GM12878 (cell line): ENCODE data around the gene GPR89B. TPM values are rescaled to one million over a fixed set of nuclear protein-coding genes. Genes with fewer than 3 reads are reported as not detected.
A peak's percentile ranks its signal among the peaks of the same experiment; 100 is the strongest.
"Not testable (repeated sequence)": the region's sequence is repeated elsewhere in the genome, so short reads cannot be mapped to it uniquely, and the experiment has no call there.

Source experiments
- ATAC-seq: fragments of 200-7000 bp; cut with Tn5 transposase; 3 replicates; pipeline ENCODE4 v1.9.1; 2020; ENCODE audit warnings: mild to moderate bottlenecking, moderate library complexity
- Bru-seq: library from RNA; stranded (reverse); fragments of 400-500 nt; gene quantifications from one replicate; lab custom pipeline; 2021; lab: Mats Ljungman, UMichigan
- BruChase-seq, 2 experiments: library from RNA; stranded (reverse); fragments of 400-500 nt; gene quantifications; one replicate each; lab custom pipeline; 2021; lab: Mats Ljungman, UMichigan
- BruUV-seq: library from RNA; stranded (reverse); fragments of 400-500 nt; replicated peaks from 2 replicates; lab custom pipeline; 2021; lab: Mats Ljungman, UMichigan
- CTCF ChIA-PET: fragments of 300-600 bp; sonication (Branson Sonifier 250); formaldehyde crosslinking; extraction: SDS; loops from one replicate; lab custom pipeline; 2021; ENCODE audit warnings: inconsistent platforms; lab: Yijun Ruan, JAX
- POLR2A ChIA-PET: fragments of 350-600 bp; formaldehyde crosslinking; extraction: SDS; loops from one replicate; lab custom pipeline; 2021; ENCODE audit warnings: inconsistent platforms; lab: Charles Lee
- RAD21 ChIA-PET: fragments of 300-600 bp; sonication (Branson Sonifier 250); formaldehyde crosslinking; loops from one replicate; lab custom pipeline; 2023; ENCODE audit warnings: antibody characterized with exemption; ENCODE audit not compliant: unreplicated experiment; lab: Charles Lee
- SMC1A ChIA-PET: fragments of 300-600 bp; sonication (Branson Sonifier 250); formaldehyde crosslinking; loops from one replicate; lab custom pipeline; 2023; ENCODE audit not compliant: unreplicated experiment, uncharacterized antibody; lab: Charles Lee
- DNase-seq: peaks from one replicate; pipeline ENCODE4 v3.0.0-alpha.2; 2011; ENCODE audit warnings: low read depth, low spot score
- FAIRE-seq: peaks from 3 replicates; lab custom pipeline; 2011; peaks lifted over from hg19 to GRCh38; lab: Jason Lieb, UNC
- H2AFZ ChIP-seq: 2 replicates; pipeline ENCODE4 v1.6.0; 2011; ENCODE audit warnings: low read depth, low read length, control low read depth; ENCODE audit not compliant: control insufficient read depth
- H3K27ac ChIP-seq: 2 replicates; pipeline ENCODE4 v1.5.1; 2011; ENCODE audit warnings: control low read depth; ENCODE audit not compliant: control insufficient read depth, insufficient read depth
- H3K27me3 ChIP-seq, 2 experiments: replicated peaks in 1 of 2; 2 replicates each; pipeline versions ENCODE4 v1.6.0 to v1.6.1; 2011; ENCODE audit warnings: low read length in 1 of 2; ENCODE audit not compliant: control insufficient read depth in 2 of 2, insufficient read depth in 2 of 2
- H3K36me3 ChIP-seq, 2 experiments: 2 replicates each; pipeline ENCODE4 v1.5.1; 2011; ENCODE audit warnings: low read length in 1 of 2; ENCODE audit not compliant: control insufficient read depth in 2 of 2, insufficient read depth in 2 of 2
- H3K4me1 ChIP-seq: 2 replicates; pipeline ENCODE4 v1.6.1; 2011; ENCODE audit warnings: mild to moderate bottlenecking, low read length, moderate library complexity, mixed read lengths; ENCODE audit not compliant: control insufficient read depth, insufficient read depth
- H3K4me2 ChIP-seq: 2 replicates; pipeline ENCODE4 v1.6.0; 2011; ENCODE audit warnings: control low read depth; ENCODE audit not compliant: control insufficient read depth, insufficient read depth
- H3K4me3 ChIP-seq: fragments of 200-600 bp; sonication (generic); 2 replicates; pipeline ENCODE4 v1.5.1; 2016
- H3K79me2 ChIP-seq: 2 replicates; pipeline ENCODE4 v1.6.0; 2011; ENCODE audit warnings: low read length; ENCODE audit not compliant: control insufficient read depth, insufficient read depth
- H3K9ac ChIP-seq: 2 replicates; pipeline ENCODE4 v1.8.0; 2011; ENCODE audit warnings: low read length, control low read depth, mixed read lengths; ENCODE audit not compliant: control insufficient read depth, insufficient read depth
- H3K9me3 ChIP-seq: replicated peaks from 3 replicates; pipeline ENCODE4 v1.5.1; 2011; ENCODE audit warnings: mild to moderate bottlenecking, low read length; ENCODE audit not compliant: control insufficient read depth, insufficient read depth
- H4K20me1 ChIP-seq: 2 replicates; pipeline ENCODE4 v1.6.0; 2011; ENCODE audit not compliant: control insufficient read depth, insufficient read depth
- BACH1 ChIP-seq: fragments of 450-650 bp; IDR thresholded peaks from 2 replicates; pipeline ENCODE4 v1.6.1; 2017; ENCODE audit warnings: mild to moderate bottlenecking, borderline replicate concordance
- BHLHE40 ChIP-seq, 2 experiments: fragments of 450-650 bp in 1 of 2; IDR thresholded peaks; 2 replicates each; pipeline ENCODE4 v1.6.1; 2011 to 2017; ENCODE audit warnings: low read depth in 2 of 2, borderline replicate concordance in 1 of 2, improper control_type of control experiment in 1 of 2, low read length in 1 of 2, mild to moderate bottlenecking in 1 of 2
- CBFB ChIP-seq: IDR thresholded peaks from 2 replicates; pipeline ENCODE4 v1.6.1; 2016; ENCODE audit warnings: antibody characterized with exemption, low read depth
- CREM ChIP-seq: IDR thresholded peaks from 2 replicates; pipeline ENCODE4 v1.6.1; 2014; ENCODE audit warnings: antibody characterized with exemption, low read depth
- NBN ChIP-seq: fragments of 450-650 bp; IDR thresholded peaks from 2 replicates; pipeline ENCODE4 v1.6.1; 2016
- NFYB ChIP-seq: IDR thresholded peaks from 2 replicates; pipeline ENCODE4 v1.6.1; 2011; ENCODE audit warnings: low read depth, mild to moderate bottlenecking, low read length, improper control_type of control experiment, moderate library complexity; ENCODE audit not compliant: insufficient read depth
- PML ChIP-seq: IDR thresholded peaks from 2 replicates; pipeline ENCODE4 v1.6.1; 2012; ENCODE audit warnings: low read length, inconsistent platforms
- POLR2A ChIP-seq: IDR thresholded peaks from 2 replicates; pipeline ENCODE4 v1.6.1; 2011; ENCODE audit warnings: low read depth, mild to moderate bottlenecking, low read length
- POLR2AphosphoS2 ChIP-seq: IDR thresholded peaks from 2 replicates; pipeline ENCODE4 v1.6.1; 2011; ENCODE audit warnings: low read depth, mild to moderate bottlenecking, low read length, improper control_type of control experiment, moderate library complexity
- POU2F2 ChIP-seq: IDR thresholded peaks from 3 replicates; pipeline ENCODE4 v1.6.1; 2011; ENCODE audit warnings: low read depth, mild to moderate bottlenecking, low read length, borderline replicate concordance
- RB1 ChIP-seq: fragments of 450-650 bp; formaldehyde crosslinking; IDR thresholded peaks from 2 replicates; pipeline ENCODE4 v1.6.1; 2017; ENCODE audit warnings: mild to moderate bottlenecking, borderline replicate concordance
- RUNX3 ChIP-seq: IDR thresholded peaks from 2 replicates; pipeline ENCODE4 v1.6.1; 2012; ENCODE audit warnings: low read length, inconsistent platforms
- TAF1 ChIP-seq: IDR thresholded peaks from 2 replicates; pipeline ENCODE4 v1.6.1; 2011; ENCODE audit warnings: mild to moderate bottlenecking, low read depth, low read length, borderline replicate concordance
- TCF12 ChIP-seq: IDR thresholded peaks from 2 replicates; pipeline ENCODE4 v1.6.1; 2011; ENCODE audit warnings: low read depth, mild to moderate bottlenecking, low read length
- WGBS: methylation state at CpG from one replicate; pipeline ENCODE4 v1.1.6; 2016; ENCODE audit warnings: low lambda C conversion rate; ENCODE audit not compliant: insufficient replicate concordance, insufficient coverage; ENCODE audit errors: missing lambda C conversion rate; 5-methylcytosine and 5-hydroxymethylcytosine counted together
- in situ Hi-C: fragments of 300-500 bp; cut with MboI; formaldehyde crosslinking; loops from 9 replicates; pipeline ENCODE4 v1.14.3; 2018; ENCODE audit warnings: mixed read lengths
- intact Hi-C: fragments of 100-400 bp; cut with micrococcal nuclease; formaldehyde crosslinking; loops from one replicate; pipeline ENCODE4 v1.14.2; 2022; ENCODE audit not compliant: unreplicated experiment
- long read RNA-seq, 2 experiments: library from polyadenylated mRNA; unstranded; transcript quantifications; one replicate each; pipeline ENCODE4 v2.0.0, GENCODE V29; 2019 to 2020
- polyA minus RNA-seq, 3 experiments: library from RNA; depleted of rRNA, polyadenylated mRNA; stranded (reverse); fragments of >200 nt; gene quantifications; 2 replicates each; pipeline ENCODE4 v1.2.3, GENCODE V29; 2011
- polyA plus RNA-seq, 11 experiments: library from polyadenylated mRNA; depleted of rRNA in 4 of 11; unstranded in 6 of 11; stranded (reverse) in 5 of 11; fragments of >200 nt; fragmentation: Nextera tagmentation in 4 of 11; fragmentation: Illumina TruSeq in 1 of 11; extraction: Ambion mirVana in 4 of 11; extraction: Trizol in 1 of 11; gene quantifications; 1 replicate in 1 of 11; 2 replicates in 10 of 11; pipeline versions ENCODE4 v1.2.1 to v1.2.3, GENCODE V29; 2011 to 2016; ENCODE audit warnings: inconsistent platforms in 2 of 11, missing spikeins in 2 of 11, low read depth in 1 of 11
- total RNA-seq, 4 experiments: library from RNA; depleted of rRNA in 3 of 4; stranded (reverse); fragments of >200 nt in 3 of 4; fragmentation: Illumina TruSeq in 1 of 4; extraction: Trizol in 1 of 4; gene quantifications; 2 replicates each; pipeline versions ENCODE4 v1.2.1 to v1.2.3, GENCODE V29; 2013 to 2021
- TF ChIP-seq, protein P1 (sequence below): fragments of 450-650 bp; conservative IDR thresholded peaks from 2 replicates; pipeline ENCODE4 v1.6.1; 2017; ENCODE audit warnings: mild to moderate bottlenecking, moderate library complexity
- TF ChIP-seq, protein P2 (sequence below): IDR thresholded peaks from 2 replicates; pipeline ENCODE4 v1.6.1; 2011; ENCODE audit warnings: mild to moderate bottlenecking, low read depth, low read length, moderate library complexity; ENCODE audit not compliant: insufficient replicate concordance

Gene GPR89B
- 101 and 125 TPM in 2 replicates for total RNA-seq (2013; cell fraction: nucleolus; rRNA removed)
- total RNA-seq (2014; rRNA removed) = 15.2 and 21.2 TPM in 2 replicates
- total RNA-seq (2014; rRNA removed; fragmentation: Illumina TruSeq; extraction: Trizol) = 17.5 and 19.4 TPM in 2 replicates
- 14.2 and 16.4 TPM in 2 replicates for total RNA-seq (2021)
- 8.1 TPM for polyA plus RNA-seq (2011; ENCODE audit: low read depth)
- 28.9 and 37.0 TPM in 2 replicates for polyA plus RNA-seq (2011; rRNA removed)
- 10.1 and 11.6 TPM in 2 replicates for polyA plus RNA-seq (2011; cell fraction: cytosol; rRNA removed)
- 56.3 and 65.2 TPM in 2 replicates for polyA plus RNA-seq (2011; cell fraction: nucleus; rRNA removed)
- 10.5 and 12.8 TPM in 2 replicates for polyA plus RNA-seq (2012)
- polyA plus RNA-seq (2014; fragmentation: Illumina TruSeq; extraction: Trizol) = 20.1 and 23.9 TPM in 2 replicates
- polyA plus RNA-seq (2014; fragmentation: Nextera tagmentation; extraction: Ambion mirVana) = 1 to 10 TPM; 7.5 to 9.0 TPM
- polyA plus RNA-seq (2014; rRNA removed) = 11.7 and 15.4 TPM in 2 replicates
- polyA plus RNA-seq (2016; fragmentation: Nextera tagmentation; extraction: Ambion mirVana) = 10 to 100 TPM; 16.8 to 19.8 TPM
- 36.5 and 50.8 TPM in 2 replicates for polyA minus RNA-seq (2011; rRNA and poly(A)+ RNA removed)
- 5.9 and 7.5 TPM in 2 replicates for polyA minus RNA-seq (2011; cell fraction: cytosol; rRNA and poly(A)+ RNA removed)
- polyA minus RNA-seq (2011; cell fraction: nucleus; rRNA and poly(A)+ RNA removed) = 35.4 and 51.3 TPM in 2 replicates
- Bru-seq, nascent RNA = percentile 78 among the genes with signal in this experiment
- percentile 69 among the genes with signal in this experiment for BruChase-seq, experiment 1, labeled RNA remaining after a 6-hour chase
- BruChase-seq, experiment 2, labeled RNA remaining after a 2-hour chase = percentile 72 among the genes with signal in this experiment
- long read RNA-seq, experiment 1, partial matches to known transcripts = 0 of 6 reads
- long read RNA-seq, experiment 1, other reads (novel, unspliced or antisense) = 4 of 6 reads
- long read RNA-seq, experiment 2, transcript GPR89B-201 (14 exons, 1,934 nt) = major isoform, 41 of 93 reads
- long read RNA-seq, experiment 2, partial matches to known transcripts = 11 of 93 reads
- long read RNA-seq, experiment 2, other reads (novel, unspliced or antisense) = 38 of 93 reads

GRCh38 chr1:147928236-147929132, at the start of gene GPR89B:
GPR89B (plus strand) TSS chr1:147928420; CDS start chr1:147928537, 117 bp downstream.
- RAD21 ChIA-PET, SMC1A ChIA-PET, BruUV-seq, H3K36me3 ChIP-seq, CTCF ChIA-PET, H3K79me2 ChIP-seq, H4K20me1 ChIP-seq, intact Hi-C loops, H3K27me3 ChIP-seq, POLR2A ChIA-PET, H3K4me1 ChIP-seq, in situ Hi-C loops, H3K9me3 ChIP-seq: not testable (repeated sequence)
- DNase-seq (peak; percentile 59), ATAC-seq (peak; percentile 99), FAIRE-seq (peak; percentile 78)
- under 1% methylated on average over 45 of the region's 72 CpGs for WGBS
- H3K9ac ChIP-seq = peak within 1 kb of the TSS; percentile 63; the same call in 1 of the 2 replicates
- peak within 1 kb of the TSS; percentile 42 for H3K27ac ChIP-seq
- peak within 1 kb of the TSS; percentile 80 for H3K4me3 ChIP-seq
- H2AFZ ChIP-seq = peak within 1 kb of the TSS; percentile 72
- peak within 1 kb of the TSS; percentile 71; the same call in 1 of the 2 replicates for H3K4me2 ChIP-seq
- TF ChIP-seq RB1 = peak; percentile 39; the same call in 1 of the 2 replicates
- peak; percentile 33; the same call in 1 of the 2 replicates for TF ChIP-seq RUNX3
- TF ChIP-seq, protein P1, sequence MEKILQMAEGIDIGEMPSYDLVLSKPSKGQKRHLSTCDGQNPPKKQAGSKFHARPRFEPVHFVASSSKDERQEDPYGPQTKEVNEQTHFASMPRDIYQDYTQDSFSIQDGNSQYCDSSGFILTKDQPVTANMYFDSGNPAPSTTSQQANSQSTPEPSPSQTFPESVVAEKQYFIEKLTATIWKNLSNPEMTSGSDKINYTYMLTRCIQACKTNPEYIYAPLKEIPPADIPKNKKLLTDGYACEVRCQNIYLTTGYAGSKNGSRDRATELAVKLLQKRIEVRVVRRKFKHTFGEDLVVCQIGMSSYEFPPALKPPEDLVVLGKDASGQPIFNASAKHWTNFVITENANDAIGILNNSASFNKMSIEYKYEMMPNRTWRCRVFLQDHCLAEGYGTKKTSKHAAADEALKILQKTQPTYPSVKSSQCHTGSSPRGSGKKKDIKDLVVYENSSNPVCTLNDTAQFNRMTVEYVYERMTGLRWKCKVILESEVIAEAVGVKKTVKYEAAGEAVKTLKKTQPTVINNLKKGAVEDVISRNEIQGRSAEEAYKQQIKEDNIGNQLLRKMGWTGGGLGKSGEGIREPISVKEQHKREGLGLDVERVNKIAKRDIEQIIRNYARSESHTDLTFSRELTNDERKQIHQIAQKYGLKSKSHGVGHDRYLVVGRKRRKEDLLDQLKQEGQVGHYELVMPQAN = peak; percentile 74
- peak; percentile 55; the same call in 1 of the 2 replicates for TF ChIP-seq TCF12
- 0 out of 3 replicates have a peak, but pooled peaks have one; percentile 23 for TF ChIP-seq POU2F2
- TF ChIP-seq BACH1 = 0 out of 2 replicates have a peak, but pooled peaks have one; percentile 28
- TF ChIP-seq, protein P2, sequence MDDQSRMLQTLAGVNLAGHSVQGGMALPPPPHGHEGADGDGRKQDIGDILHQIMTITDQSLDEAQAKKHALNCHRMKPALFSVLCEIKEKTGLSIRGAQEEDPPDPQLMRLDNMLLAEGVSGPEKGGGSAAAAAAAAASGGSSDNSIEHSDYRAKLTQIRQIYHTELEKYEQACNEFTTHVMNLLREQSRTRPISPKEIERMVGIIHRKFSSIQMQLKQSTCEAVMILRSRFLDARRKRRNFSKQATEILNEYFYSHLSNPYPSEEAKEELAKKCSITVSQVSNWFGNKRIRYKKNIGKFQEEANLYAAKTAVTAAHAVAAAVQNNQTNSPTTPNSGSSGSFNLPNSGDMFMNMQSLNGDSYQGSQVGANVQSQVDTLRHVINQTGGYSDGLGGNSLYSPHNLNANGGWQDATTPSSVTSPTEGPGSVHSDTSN = peak; percentile 14
- TF ChIP-seq NBN = peak; percentile 54; the same call in 1 of the 2 replicates
- TF ChIP-seq POLR2AphosphoS2 = 0 out of 2 replicates have a peak, but pooled peaks have one; percentile 47
- 0 out of 2 replicates have a peak, but pooled peaks have one; percentile 21 for TF ChIP-seq NFYB
- peak in 1 of 2 experiments; percentile 30; a peak in 1 of 4 replicates for TF ChIP-seq BHLHE40 (IDR thresholded peaks at IDR 0.05; ENCODE audit: borderline replicate concordance in 1 of 2, low read depth in 2 of 2, low read length in 1 of 2)
- TF ChIP-seq TAF1 = peak; percentile 75; the same call in 1 of the 2 replicates
- peak; percentile 36; the same call in 1 of the 2 replicates for TF ChIP-seq CBFB
- TF ChIP-seq POLR2A = peak; percentile 88
- TF ChIP-seq CREM = peak; percentile 61; the same call in 1 of the 2 replicates
- peak; percentile 58 for TF ChIP-seq PML
